DOHH2 (cell line): ENCODE measurements around the gene RDH11.

Experiments used
- CTCF ChIP-seq: fragments of 200-600 bp; sonication (generic); IDR thresholded peaks from one replicate; pipeline ENCODE4 v1.5.1; 2014; ENCODE audit warnings: antibody characterized with exemption, mild to moderate bottlenecking, low read depth, low read length; ENCODE audit not compliant: poor library complexity, severe bottlenecking
- EZH2phosphoT487 ChIP-seq: fragments of 200-600 bp; sonication (generic); IDR thresholded peaks from 2 replicates; pipeline ENCODE4 v1.6.1; 2017; ENCODE audit warnings: borderline replicate concordance, mild to moderate bottlenecking, antibody characterized with exemption, low read length, moderate library complexity, mixed read lengths

- TF ChIP-seq CTCF = no peak
- TF ChIP-seq EZH2phosphoT487 = no peak
These were observed 48.5 kb upstream of the RDH11 start for GRCh38 chr14:67744046-67744445.
